T follicular helper cell (primary cell): ENCODE data around the gene TRIM41.
"Not testable (repeated sequence)": the region's sequence is repeated elsewhere in the genome, so short reads cannot be mapped to it uniquely, and the experiment has no call there.

ENCODE experiments used
- DNase-seq: peaks from one replicate; pipeline ENCODE4 v3.0.0-alpha.2; 2020; ENCODE audit warnings: low read depth

Gene TRIM41

DNA sequence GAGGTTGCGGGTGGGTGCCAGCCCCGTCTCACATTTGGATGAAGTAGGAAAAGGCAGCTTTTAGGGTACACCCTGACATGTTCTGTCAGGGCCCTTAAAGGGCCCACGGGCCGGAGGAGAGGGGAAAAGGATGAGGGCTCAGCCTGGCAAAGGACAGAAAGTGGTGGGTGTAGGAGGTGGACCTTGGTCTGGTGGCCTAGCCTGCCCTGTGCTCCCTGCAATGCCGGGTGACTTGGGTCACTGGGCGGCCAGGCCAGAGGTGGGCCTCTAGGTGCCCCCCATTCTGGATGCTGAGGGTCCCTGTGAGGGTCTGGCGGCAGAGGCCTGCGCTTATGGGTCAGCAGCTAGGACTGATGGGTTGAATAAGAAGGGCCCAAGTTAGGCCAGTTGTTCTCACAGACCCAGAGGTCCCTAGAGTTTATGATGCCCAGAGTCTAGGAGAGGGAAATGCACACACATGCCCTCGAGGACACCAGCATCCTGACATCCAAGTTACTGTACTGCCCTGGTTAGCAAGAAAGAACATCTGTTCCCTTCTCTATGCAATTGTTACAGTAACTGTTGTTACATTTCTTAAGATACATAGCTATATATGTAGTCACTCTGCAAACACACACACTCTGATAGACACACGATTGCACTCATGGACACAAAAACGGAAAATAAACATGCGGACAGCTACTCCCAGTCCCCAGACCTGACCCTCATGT is 30.6 kb upstream of the TRIM41 start:
- no peak for DNase-seq

DNA sequence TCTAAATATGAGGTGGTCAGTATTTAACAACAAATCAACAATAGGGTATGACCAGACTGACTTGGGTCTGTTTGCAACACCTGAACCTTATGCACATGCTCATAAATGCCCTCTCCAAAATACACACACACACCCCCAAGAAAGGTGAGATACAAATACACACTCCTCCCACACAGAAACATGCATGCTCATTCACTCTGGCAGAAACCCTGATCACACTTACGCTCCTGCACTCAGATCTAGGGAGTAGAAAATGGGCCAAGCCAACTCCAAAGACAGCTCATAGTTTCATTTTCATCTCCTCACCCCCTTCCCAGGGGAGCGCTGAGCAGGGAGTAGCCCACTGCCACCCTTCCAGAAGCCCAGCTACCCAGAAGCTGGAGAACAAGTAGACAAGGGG is 29.4 kb upstream of the TRIM41 start:
- DNase-seq = no peak

DNA sequence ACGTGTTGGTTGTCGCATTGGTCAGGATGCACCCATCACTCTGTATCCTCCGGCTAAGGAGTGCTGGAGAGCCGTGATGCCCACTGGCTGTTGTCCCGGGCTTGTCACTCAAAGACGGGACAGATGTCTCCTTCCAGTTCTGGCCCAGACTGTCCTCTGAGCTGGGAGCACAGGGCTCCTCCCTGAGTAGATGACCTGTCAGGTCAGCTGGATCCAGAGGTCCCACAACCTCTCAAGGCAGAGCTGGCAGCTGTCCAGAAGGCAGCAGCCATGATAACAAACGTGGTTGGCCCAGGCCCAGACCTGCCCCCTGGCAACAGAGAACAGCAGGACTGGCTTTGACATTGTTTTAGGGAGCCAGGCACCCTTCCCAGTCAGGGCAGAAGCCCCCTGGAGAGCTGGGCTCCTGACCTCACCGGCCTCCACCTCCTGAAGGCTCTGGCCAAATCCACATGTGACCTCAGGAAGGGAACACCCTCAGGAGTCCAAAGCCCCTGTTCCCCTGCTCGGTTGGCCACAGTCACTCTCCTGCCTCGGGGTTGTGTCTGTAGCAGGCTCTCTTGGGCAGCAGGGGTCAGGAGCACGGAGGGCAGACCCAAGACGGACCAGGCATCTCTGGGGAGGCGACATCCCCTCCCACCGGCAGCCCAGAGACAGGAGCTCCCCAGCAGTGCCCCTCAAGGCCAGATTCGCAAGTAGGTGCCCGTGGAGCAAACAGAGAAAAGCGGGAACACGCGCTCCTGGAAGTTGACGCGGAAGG is 28.4 kb upstream of the TRIM41 start:
- no peak for DNase-seq

DNA sequence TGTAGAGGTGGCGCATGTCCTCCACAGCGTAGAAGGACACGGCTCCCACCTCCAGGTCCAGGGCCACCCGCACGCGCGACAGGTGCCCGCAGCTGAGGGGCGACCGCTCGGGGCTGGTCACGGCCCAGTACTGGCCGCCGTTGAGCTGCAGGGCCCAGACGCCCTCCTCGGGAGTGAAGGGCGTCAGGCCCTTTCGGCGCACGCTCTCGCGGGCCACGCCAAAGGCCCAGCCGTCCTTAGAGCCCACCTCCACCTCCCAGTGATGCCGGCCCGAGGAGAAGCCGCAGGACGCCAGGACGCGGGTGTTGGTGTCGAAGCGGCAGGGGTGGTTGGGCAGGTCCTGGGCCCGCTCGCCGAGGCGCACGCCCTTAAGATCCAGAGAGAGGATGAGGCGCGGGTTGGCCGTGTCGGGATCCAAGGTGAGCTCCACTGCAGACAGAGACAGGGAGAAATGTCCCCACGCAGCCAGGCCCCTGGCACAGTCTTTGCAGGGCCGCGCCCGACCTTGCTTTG is 27.8 kb upstream of the TRIM41 start:
- DNase-seq = no peak

DNA sequence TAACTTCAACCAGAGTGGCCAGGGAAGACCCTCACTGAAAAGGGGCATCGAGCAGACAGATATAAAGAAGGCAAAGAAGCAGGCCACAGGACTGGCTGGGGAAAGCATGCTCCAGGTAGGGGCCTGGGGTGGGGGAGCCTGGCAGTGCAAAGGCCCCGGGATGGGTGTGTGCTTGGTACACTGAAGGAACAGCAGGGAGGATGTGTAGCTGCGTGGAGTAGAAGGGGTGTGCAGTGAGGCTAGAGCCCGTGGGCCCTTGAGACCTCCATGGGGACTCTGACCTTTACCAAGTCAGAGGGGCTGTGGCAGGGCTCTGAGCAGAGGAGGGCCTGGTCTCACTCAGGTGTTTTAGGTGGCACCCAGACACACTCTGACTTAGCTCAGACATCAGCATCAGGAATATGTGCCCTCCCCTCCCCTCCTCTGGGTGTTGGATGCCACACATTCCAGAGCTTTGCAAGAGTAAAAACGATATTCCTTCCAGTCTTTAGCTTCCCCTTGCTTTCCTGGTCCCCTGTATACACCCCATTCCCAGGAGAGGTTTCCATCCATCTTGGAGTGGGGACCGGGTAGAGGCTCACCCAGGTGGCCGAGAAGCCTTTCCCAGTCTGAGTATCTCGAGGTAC is 25.6 kb upstream of the TRIM41 start:
- no peak for DNase-seq

DNA sequence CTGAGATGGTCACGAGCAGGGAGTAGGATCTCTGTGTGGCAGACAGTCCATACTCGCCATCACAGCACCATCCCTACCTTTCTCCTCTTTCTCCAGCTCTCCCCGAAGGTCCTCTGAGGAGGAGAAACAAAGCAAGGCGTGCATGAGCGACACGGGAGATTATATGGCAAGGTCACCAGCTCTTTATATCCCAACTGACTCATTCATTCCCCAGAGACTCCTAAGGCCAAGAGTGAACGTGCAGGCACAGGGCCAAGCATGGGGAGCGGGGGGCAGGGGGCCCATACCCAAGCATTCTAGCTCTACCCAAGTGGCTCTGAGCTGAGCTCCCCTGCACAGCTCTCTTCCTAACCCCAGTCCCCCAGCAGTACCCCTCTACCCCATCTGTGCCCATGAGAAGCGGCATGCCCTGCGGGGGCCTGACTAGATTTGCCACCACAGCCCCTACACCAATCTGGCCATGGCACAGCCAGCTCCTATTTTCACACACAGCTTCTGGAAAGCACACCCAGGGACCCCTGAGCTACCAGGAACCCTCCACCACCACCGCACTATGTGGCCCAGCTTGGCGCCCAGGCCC is 24.9 kb upstream of the TRIM41 start:
- no peak for DNase-seq

DNA sequence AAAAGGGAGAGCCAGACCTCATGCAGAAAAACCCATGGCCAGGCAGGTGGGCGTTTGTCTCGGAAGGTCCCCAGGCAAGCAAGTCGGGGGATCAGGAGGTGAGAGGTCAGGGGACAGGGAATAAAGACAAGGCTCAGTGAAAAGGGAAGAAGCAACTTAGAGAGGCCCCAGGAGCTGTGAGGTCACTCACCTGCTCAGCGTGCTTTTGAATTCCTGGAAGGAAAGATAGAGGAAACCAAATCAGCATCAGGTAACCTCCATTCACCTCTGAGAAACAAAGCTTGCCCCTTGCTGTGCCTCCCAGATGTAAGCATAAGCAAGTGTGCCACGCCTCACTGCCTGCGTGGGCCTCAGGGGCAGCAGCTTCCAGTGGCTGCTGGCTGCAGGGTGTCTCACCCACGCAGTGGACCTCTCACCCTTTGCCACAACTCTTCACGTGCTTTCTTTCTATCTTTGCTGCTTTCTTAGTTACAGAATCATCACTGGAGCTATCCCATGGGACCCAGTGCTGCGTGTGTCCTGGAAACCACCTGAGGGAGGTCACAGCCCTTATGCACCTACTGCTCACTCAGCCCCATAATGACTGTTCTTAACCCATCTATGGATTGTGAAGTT is 24.1 kb upstream of the TRIM41 start:
- DNase-seq = no peak

DNA sequence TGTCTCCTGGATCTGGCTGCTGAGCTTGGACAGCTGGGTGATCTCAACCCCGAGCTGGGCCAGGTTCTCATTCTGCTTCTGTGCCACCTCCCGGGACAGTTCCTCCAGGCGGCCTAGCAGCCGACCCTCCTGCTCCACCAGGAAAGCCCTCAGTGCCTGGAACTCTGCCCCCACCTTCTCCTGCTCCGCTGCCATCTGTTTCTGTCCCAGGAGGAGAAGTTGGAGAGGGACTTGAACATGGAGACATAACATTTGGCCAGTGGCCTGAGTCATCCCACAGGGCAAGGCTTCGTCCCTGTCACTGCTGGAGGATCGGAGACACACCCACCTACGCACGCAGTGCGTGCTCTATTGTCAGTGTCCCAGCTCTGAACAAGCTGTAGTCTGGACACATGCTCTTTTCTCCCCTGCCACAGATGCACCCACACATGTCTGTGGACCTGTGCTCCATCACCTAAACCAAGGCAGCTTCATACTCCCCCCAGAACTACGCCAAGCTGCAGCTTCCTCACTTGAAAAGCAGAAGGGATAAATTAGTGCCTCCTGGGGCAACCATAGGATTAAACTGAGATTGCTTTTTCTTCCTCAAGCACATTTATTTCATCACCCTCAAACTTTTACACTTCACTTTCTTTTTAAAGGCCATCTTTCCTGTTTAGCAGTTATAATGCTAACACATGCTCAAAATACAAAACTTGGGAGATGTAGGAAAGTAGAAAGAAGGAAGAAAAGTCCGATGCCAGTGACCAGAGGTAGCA is 23.0 kb upstream of the TRIM41 start:
- no peak for DNase-seq

DNA sequence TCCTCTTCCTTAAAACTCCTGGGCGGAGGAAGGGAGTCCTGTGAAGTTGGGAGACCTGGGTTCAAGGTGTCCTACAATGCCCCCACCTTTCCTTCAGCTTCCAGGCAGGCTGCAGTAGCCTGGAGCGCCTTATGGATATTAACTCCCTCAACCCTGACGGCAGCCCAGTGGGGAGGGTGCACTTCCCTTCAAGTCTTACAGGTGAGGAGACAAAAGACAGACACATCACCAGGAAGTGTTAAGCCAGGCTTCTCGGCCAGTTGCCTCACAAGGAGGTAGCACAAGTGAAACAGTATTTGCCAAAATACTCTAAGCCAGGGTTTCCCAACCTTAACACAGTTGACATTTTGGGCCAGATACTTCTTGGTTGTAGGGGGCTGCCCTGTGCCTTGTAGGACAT is 22.3 kb upstream of the TRIM41 start:
- no peak for DNase-seq

DNA sequence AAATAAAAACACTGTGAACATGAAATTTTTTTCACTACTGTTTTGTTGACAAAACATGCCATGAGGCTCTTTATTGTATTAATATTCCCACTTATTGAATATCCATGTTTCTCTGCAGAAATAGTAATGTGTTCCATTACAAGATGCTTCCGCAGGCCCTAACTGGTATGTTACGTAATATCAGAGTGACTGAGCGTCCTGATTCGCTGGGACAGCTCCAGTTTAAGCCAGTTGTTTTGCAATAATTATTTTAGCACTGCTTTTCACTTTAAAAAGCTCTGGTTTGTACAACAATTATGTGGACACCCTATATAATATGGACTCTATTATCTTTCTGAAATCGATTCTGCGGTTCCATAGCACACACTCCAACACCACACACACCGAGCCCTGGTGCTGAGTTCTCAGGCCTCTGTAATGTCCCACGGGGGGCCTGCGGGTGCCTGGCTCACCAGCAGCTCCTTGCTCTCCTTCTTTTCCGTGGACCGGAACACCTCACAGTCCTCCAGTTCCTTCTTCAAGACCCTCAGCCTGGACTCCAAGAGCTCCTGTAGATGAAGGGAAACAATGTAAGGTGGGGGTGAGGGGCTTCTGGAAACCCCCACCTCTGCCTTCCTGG is 19.9 kb upstream of the TRIM41 start:
- DNase-seq = no peak

DNA sequence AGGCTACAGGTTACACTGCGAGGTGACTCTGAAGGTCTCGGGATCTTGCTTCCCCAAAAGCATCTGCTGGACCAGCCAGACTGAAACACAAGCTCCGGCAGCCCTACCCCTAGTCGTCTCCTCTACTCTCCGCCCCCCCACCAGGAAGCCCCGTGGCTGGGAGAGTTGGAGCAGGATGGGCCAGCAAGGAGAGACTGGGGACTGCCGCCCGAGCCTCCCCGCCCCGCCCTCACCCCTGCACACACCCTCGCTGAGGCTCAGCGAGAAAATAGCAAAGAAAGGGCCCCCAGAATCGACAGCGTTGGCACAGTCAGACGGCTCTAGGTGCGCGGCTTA is 19.3 kb upstream of the TRIM41 start:
- DNase-seq = no peak

DNA sequence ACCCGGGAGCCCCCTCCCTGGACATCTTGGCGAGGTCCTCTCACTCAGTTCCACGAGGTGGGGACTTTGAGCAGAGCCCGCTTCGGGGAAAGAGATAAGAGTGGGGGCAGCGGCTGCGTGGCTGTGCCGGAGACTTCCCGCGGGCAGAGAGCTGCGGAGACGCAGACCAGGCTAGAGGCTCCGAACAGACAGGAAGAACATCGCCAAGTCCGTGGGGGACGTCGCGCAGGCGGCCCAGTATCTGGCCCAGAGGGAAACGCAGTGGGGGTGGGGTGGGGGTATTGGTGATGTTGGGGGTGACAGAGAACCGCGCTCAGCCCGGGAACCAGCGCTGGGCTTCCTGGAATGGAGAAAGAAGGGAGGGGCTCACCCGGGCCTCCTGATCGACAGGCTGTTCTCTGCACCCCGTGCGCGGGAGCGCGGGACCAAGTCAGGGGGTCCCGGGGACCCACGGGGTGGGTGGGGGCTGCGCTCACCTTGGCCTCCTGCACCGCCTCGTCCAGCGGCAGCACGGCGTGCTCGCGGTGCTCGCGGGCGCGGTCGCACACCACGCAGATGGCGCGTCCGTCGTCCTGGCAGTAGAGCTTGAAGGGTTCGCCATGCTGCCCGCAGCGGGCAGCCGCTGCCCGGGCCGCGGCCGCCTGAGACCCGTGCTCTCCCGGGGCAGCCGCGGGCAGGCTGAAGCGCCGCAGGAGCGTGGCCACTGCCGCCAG is 18.8 kb upstream of the TRIM41 start:
- DNase-seq = no peak

DNA sequence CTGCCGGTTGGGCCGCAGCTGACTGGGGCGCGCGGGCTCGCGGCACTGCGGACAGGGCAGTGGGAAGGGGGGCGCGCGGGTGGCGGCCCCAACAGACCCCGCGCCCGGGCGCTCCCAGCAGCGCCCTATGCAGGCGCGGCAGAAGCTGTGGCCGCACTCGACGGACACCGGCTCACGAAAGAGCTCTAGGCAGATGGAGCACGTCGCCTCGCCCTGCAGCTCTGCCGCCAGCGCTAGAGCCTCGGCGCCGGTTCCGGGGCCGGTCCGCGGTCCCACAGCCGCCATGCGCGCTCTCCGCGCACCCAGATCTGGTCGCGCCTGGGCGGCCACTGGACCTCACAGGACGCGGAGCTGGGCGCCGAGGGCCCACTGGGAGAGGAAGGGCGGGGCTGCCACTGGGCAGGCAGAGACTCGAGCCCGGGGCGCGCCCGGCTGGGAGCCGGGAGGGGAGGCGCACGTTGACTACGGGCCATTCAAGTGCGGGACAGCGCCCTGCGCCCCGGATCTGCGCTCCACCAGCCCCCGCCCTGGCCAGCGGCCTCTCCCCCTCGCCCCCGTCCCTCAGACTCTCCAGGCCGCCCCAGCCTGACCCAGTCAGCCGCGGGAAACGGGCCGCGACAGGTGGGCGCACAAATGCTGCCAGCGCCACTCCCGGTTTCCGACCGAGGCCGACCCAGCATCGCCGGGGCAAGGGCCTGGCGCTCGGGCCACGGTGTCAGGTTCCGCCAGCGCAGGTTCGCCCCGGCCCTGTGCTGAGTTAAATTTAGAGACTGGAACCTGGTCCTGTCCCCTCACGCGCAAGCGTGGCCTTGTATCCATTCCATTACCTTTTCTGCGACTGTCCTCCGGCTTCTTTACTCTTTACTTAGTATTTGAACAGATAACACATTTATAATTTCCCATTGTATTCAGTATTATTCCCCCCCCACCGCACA is 18.0 kb upstream of the TRIM41 start, which contains the start of gene TRIM7:
TSS of gene TRIM7 (minus strand) at position 371 of the 935 bp plus-strand sequence. CDS start at position 285, 86 bp downstream.
- no peak for DNase-seq

DNA sequence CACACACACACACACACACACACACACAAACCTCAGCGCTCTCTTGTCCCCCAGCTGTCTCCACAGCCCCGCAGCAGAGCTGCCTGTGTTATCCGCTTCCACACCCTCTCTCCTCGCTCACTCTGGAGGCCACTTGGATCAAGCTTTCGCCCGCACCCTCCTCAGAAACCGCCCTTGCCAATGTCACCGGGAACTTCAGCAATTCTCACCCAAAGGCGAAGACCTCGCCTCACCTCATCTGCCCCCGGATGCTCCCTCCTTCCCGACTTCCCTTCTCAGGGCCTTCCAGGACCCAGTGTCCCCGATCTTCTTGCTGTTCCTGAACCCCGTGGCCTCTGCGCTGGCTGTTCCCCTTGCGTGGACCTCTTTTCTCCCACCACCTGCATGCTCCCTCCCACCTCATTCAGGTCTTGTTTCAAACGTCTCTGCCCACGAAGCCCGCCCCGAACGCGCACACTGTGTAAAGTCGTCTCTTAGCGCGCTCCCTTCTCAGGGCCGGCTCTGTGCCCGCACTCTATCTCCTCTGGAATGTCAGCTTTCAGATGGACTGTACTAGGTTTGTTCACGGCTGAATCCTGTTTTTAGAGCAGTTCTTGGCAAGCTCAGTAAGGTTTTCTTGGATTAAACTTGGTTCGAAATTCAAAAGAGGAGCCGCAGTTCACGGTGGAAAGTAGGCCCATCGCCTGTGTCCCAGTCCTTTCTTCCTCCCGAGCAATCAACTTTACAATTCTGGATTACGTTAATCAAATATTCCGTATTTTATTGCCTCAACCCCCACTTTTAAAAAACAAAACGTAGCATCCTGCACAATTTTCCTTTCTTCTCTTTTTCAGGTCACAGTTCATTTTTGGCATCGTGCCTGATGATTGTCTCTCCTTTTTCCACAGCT is 17.1 kb upstream of the TRIM41 start:
- DNase-seq = no peak

DNA sequence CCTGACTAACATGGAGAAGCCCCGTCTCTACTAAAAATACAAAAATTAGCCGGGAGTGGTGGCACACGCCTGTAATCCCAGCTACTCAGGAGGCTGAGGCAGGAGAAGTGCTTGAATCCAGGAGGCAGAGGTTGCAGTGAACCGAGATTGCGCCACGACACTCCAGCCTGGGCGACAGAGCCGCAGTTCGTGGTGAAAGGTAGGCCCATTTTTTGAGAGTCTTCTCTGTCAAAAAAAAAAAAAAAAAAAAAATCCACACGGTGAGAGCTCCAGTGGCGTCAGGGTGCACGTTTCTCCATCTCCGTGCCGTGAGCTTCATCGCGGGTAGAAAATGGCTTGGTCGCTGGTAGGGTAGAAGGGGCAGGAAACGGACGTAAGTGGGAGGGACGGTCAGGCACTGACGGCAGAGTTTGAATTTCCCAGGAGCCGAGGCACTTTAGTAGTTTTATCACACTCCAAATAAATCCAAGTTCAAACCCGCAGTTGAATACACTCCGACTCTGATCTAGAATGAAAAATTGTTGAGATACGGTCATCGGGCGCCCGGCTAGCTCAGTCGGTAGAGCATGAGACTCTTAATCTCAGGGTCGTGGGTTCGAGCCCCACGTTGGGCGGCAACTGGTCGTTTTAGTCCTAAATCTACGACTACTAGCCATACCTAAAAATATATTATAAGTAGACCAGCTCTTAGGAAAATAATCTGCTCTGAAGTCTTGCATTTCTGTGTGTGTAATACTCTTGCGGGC is 15.7 kb upstream of the TRIM41 start:
- peak; percentile 61 for DNase-seq

DNA sequence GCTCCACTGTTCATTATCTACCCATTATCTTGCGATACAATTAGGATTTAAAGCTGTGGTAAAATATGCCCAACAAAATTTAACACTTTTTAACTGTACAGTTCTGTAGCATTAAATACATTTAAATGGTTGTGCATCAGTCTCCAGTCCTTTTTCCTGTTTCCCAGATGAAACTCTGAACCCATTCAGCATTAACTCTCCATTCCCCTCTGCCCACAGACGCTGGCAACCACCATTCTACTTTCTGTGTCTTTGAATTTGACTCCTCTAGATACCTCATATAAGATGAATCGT is 15.2 kb upstream of the TRIM41 start:
- no peak for DNase-seq

DNA sequence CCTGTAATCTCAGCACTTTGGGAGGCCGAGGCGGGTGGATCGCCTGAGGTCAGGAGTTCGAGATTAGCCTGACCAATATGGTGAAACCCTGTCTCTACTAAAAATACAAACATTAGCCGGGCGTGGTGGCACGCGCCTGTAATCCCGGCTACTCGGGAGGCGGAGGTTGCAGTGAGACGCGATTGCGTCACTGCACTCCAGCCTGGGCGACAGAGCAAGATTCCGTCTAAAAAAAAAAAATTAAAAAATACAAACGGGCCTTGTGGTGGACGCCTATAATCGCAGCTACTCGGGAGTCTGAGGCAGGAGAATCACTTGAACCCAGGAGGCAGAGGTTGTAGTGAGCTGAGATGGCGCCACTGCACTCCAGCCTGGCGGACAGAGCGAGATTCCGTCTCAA is 14.1 kb upstream of the TRIM41 start:
- DNase-seq = not testable (repeated sequence)

DNA sequence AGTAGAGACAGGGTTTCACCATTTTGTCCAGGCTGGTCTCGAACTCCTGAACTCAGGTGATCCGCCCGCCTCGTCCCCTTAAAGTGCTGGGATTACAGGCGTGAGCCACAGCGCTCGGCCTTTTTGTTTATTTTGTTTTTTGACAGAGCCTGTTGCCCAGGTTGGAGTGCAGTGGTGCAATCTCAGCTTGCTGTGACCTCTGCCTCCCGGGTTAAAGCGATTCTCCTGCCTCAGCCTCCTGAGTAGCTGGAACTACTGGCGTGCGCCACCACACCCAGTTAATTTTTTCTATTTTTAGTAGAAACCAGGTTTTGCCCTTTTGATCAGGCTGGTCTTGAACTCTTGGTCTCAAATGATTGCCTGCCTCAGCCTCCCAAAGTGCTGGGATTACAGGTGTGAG is 12.9 kb upstream of the TRIM41 start:
- DNase-seq = not testable (repeated sequence)
